Tibial nerve (tissue), 4 donors: ENCODE data around the gene SZRD1. TPM values are rescaled to one million over a fixed set of nuclear protein-coding genes. Genes with fewer than 3 reads are reported as not detected.

Experiments used
- DNase-seq, 2 donors: peaks; one replicate each; pipeline ENCODE4 v3.0.0-alpha.2; 2019; ENCODE audit warnings: low spot score in 2 of 2
- H3K27ac ChIP-seq, 4 donors: fragments of 200-600 bp; sonication (generic) in 3 of 4; one replicate each; pipeline ENCODE4 v1.5.1; 2017 to 2019; ENCODE audit warnings: mild to moderate bottlenecking in 1 of 4
- H3K27me3 ChIP-seq, 2 donors: fragments of 200-600 bp; sonication (generic) in 1 of 2; one replicate each; pipeline versions ENCODE4 v1.5.1 to v1.6.0; 2017 to 2019
- H3K36me3 ChIP-seq, 3 donors: fragments of 200-600 bp; sonication (generic); one replicate each; pipeline ENCODE4 v1.5.1; 2018 to 2019
- H3K4me1 ChIP-seq, 4 donors: fragments of 200-600 bp; sonication (generic) in 3 of 4; one replicate each; pipeline ENCODE4 v1.5.1; 2017 to 2019
- H3K4me3 ChIP-seq, 4 donors: fragments of 200-600 bp; sonication (generic) in 3 of 4; one replicate each; pipeline ENCODE4 v1.5.1; 2017 to 2019; ENCODE audit warnings: mild to moderate bottlenecking in 1 of 4, moderate library complexity in 1 of 4
- H3K9me3 ChIP-seq, 4 donors: fragments of 200-600 bp; sonication (generic) in 3 of 4; one replicate each; pipeline ENCODE4 v1.5.1; 2017 to 2019
- CTCF ChIP-seq, 5 experiments: fragments of 200-600 bp in 3 of 5; fragments of 450-650 bp in 2 of 5; sonication (generic) in 3 of 5; IDR thresholded peaks; one replicate each; pipeline ENCODE4 v1.5.1; 2016 to 2019; ENCODE audit warnings: antibody characterized with exemption in 5 of 5, mild to moderate bottlenecking in 3 of 5, moderate library complexity in 2 of 5
- EP300 ChIP-seq, 2 donors: sonication (generic); formaldehyde crosslinking; IDR thresholded peaks; one replicate each; pipeline ENCODE4 v1.6.1; 2017; ENCODE audit warnings: antibody characterized with exemption in 2 of 2, mild to moderate bottlenecking in 1 of 2
- POLR2A ChIP-seq, 2 donors: fragments of 450-650 bp; IDR thresholded peaks; one replicate each; pipeline ENCODE4 v1.6.1; 2017; ENCODE audit warnings: antibody characterized with exemption in 2 of 2, mild to moderate bottlenecking in 2 of 2, moderate library complexity in 2 of 2
- WGBS, 2 donors: methylation state at CpG; one replicate each; pipeline ENCODE4 v1.1.5; 2018; 5-methylcytosine and 5-hydroxymethylcytosine counted together
- total RNA-seq, 4 donors: library from RNA; depleted of rRNA; stranded (reverse); fragments of >200 nt; gene quantifications; one replicate each; pipeline ENCODE4 v1.1.0, GENCODE V29; 2016

Gene SZRD1
- total RNA-seq, 4 donors from 2014 or later: 51.1 to 69.0 (median 59.6) TPM

GRCh38 chr1:16391411-16391810 is 24.4 kb downstream of the SZRD1 start:
- TF ChIP-seq EP300 (IDR thresholded peaks at IDR 0.05): no peak
- TF ChIP-seq POLR2A (IDR thresholded peaks at IDR 0.05): no peak
- no peak for TF ChIP-seq CTCF (IDR thresholded peaks at IDR 0.05)
- WGBS, 2 donors: 47 to 65% methylated on average over 3 of the region's 3 CpGs
- no peak for DNase-seq
- H3K4me1 ChIP-seq: peaks cover 0 to 73% (median 34%) of the 10 kb centered on the region in 4 donors
- H3K27me3 ChIP-seq: no peaks in the 10 kb centered on the region
- H3K27ac ChIP-seq: no peak overlapping the region
- no peak overlapping the region for H3K4me3 ChIP-seq
- peaks cover 0 to 34% (median 16%) of the 10 kb centered on the region in 3 donors for H3K36me3 ChIP-seq
- no peaks in the 10 kb centered on the region for H3K9me3 ChIP-seq

GRCh38 chr1:16392740-16393569 is 25.9 kb downstream of the SZRD1 start:
- Histone ChIP-seq H3K4me1 (peaks cover 0 to 68% (median 21%) of the 10 kb centered on the region in 4 donors), H3K27me3 (no peaks in the 10 kb centered on the region), H3K9me3 (no peaks in the 10 kb centered on the region), H3K27ac (peak overlapping the region in 1 of 4 donors; percentile 6), H3K36me3 (peaks cover 0 to 49% (median 16%) of the 10 kb centered on the region in 3 donors), H3K4me3 (no peak overlapping the region)
- 66 to 74% methylated on average over 19 to 21 of the region's 21 CpGs for WGBS, 2 donors
- no peak for DNase-seq
- no peak for TF ChIP-seq EP300 (IDR thresholded peaks at IDR 0.05)
- TF ChIP-seq CTCF (IDR thresholded peaks at IDR 0.05): no peak
- TF ChIP-seq POLR2A (IDR thresholded peaks at IDR 0.05): no peak

- Histone ChIP-seq H3K4me3 (no peak overlapping the region), H3K27ac (no peak overlapping the region)
- DNase-seq: no peak
These were observed 26.8 kb downstream of the SZRD1 start for GRCh38 chr1:16393570-16394521.

GRCh38 chr1:16394977-16395376 is 27.9 kb downstream of the SZRD1 start:
- no peak for TF ChIP-seq POLR2A (IDR thresholded peaks at IDR 0.05)
- H3K9me3 ChIP-seq: no peaks in the 10 kb centered on the region
- H3K4me3 ChIP-seq: no peak overlapping the region
- no peak overlapping the region for H3K27ac ChIP-seq
- 74 to 84% methylated on average over 13 of the region's 13 CpGs for WGBS, 2 donors
- H3K27me3 ChIP-seq: no peaks in the 10 kb centered on the region
- peaks cover 0 to 58% (median 16%) of the 10 kb centered on the region in 4 donors for H3K4me1 ChIP-seq
- no peak for DNase-seq
- H3K36me3 ChIP-seq: peaks cover 0 to 68% (median 16%) of the 10 kb centered on the region in 3 donors

More at GRCh38 chr1:16393570-16394521, 26.8 kb downstream of the SZRD1 start:
- H3K27me3 ChIP-seq: no peaks in the 10 kb centered on the region
- peaks cover 0 to 58% (median 16%) of the 10 kb centered on the region in 3 donors for H3K36me3 ChIP-seq
- H3K4me1 ChIP-seq: peaks cover 0 to 63% (median 19%) of the 10 kb centered on the region in 4 donors
- 83 to 87% methylated on average over 10 of the region's 10 CpGs for WGBS, 2 donors
- no peak for TF ChIP-seq CTCF (IDR thresholded peaks at IDR 0.05)
- no peak for TF ChIP-seq POLR2A (IDR thresholded peaks at IDR 0.05)
- no peak for TF ChIP-seq EP300 (IDR thresholded peaks at IDR 0.05)
- H3K9me3 ChIP-seq: no peaks in the 10 kb centered on the region

GRCh38 chr1:16396591-16396990 is 29.5 kb downstream of the SZRD1 start:
- 55 to 56% methylated on average over 7 of the region's 7 CpGs for WGBS, 2 donors
- no peak overlapping the region for H3K27ac ChIP-seq

More at GRCh38 chr1:16396591-16396990, 29.5 kb downstream of the SZRD1 start:
- peaks cover 0 to 80% (median 16%) of the 10 kb centered on the region in 3 donors for H3K36me3 ChIP-seq
- TF ChIP-seq EP300 (IDR thresholded peaks at IDR 0.05) (no peak), POLR2A (IDR thresholded peaks at IDR 0.05) (no peak), CTCF (IDR thresholded peaks at IDR 0.05) (no peak)
- H3K4me1 ChIP-seq: peaks cover 0 to 43% (median 13%) of the 10 kb centered on the region in 4 donors
- no peaks in the 10 kb centered on the region for H3K27me3 ChIP-seq
- no peak for DNase-seq
- no peak overlapping the region for H3K4me3 ChIP-seq
- no peaks in the 10 kb centered on the region for H3K9me3 ChIP-seq
